ENCODE measurements around the gene SLC7A8.

Gene SLC7A8

DNA sequence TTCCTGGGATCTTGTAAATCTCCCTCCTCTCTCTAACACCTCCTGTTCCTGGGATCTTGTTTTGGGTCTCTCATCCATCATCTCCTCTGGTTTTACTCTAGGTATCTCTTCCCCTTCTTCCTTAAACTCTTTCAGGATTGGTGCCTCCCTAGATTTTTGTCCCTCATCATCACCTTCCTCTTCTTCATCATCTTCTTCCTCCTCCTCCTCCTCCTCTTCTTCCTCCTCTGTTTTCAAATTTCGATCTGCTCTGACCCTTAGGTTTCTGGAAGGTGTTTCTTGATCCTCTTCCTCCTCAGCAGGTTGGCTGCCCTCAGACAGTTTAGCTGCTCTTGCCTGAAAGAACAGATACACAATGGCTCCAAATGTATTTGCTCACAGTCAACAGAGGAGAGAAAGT is 103.0 kb downstream of the SLC7A8 start:
- peaks cover 59% of the 10 kb centered on the region for H3K36me3 ChIP-seq (replicated peaks)
- DNase-seq = no peak
- H3K4me3 ChIP-seq (ENCODE audit: low read depth, low read length) = no peak overlapping the region
- H3K27ac ChIP-seq = no peak overlapping the region
- H3K27me3 ChIP-seq (replicated peaks) = no peaks in the 10 kb centered on the region
- TF ChIP-seq CTCF (IDR thresholded peaks at IDR 0.05; ENCODE audit: low read depth, low read length, missing control alignments) = no peak
- in situ Hi-C loops (cut with HindIII; ENCODE audit: low pct_ligation_motif_present, low sequenced_read_pairs) = no loop called here

DNA sequence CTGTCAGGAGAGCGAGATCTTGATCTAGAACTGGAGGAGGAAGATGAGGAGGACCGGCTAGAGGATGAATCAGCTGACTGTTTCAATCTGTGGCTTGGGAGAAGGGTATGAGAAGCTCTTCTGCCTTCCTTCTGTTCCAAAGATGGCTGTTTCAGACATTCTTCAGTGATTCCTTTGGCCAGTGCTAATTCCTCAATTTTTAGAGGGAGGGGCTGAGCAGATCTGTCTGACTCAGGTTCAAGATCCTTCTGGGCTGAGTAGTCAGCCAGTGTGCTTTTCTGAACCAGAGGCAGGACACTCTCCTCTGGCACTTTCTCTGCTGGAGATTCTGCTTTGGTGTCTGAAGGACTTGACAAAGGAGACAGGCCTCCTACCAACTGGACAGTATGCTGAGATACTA is 103.7 kb downstream of the SLC7A8 start:
- Histone ChIP-seq H3K36me3 (replicated peaks) (peaks cover 59% of the 10 kb centered on the region), H3K27ac (peak overlapping the region; percentile 82), H3K27me3 (replicated peaks) (no peaks in the 10 kb centered on the region), H3K4me3 (ENCODE audit: low read depth, low read length) (no peak overlapping the region)
- in situ Hi-C loops (cut with HindIII; ENCODE audit: low pct_ligation_motif_present, low sequenced_read_pairs) = no loop called here
- TF ChIP-seq CTCF (IDR thresholded peaks at IDR 0.05; ENCODE audit: low read depth, low read length, missing control alignments) = no peak
- no peak for DNase-seq

GRCh38 chr14:23078692-23079116 is 104.8 kb downstream of the SLC7A8 start:
- Histone ChIP-seq H3K36me3 (replicated peaks) (peaks cover 66% of the 10 kb centered on the region), H3K4me3 (ENCODE audit: low read depth, low read length) (no peak overlapping the region), H3K27ac (peak overlapping the region; percentile 82), H3K27me3 (replicated peaks) (no peaks in the 10 kb centered on the region)
- in situ Hi-C loops (cut with HindIII; ENCODE audit: low pct_ligation_motif_present, low sequenced_read_pairs) = no loop called here
- TF ChIP-seq CTCF (IDR thresholded peaks at IDR 0.05; ENCODE audit: low read depth, low read length, missing control alignments) = peak; percentile 13
- DNase-seq = peak; percentile 94

DNA sequence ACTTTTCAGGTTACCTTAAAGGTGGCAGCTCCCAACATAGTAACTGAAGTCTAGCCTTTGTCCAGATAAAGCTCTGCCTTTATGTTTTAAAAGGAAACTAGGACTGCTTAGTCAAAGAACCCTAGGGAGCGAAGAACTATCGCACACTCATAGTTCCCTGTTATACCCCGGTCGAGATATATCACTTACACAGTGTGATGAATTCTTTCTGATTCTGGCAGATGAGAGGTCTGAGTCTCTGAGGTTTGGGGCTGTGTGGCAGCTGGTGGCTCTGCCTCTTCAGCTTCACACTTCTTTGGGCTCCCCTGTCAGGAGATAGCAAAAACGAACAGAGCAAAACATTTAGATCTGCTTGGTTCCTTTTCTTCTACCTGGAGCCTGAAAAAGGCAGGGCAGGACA is 105.5 kb downstream of the SLC7A8 start:
- TF ChIP-seq CTCF (IDR thresholded peaks at IDR 0.05; ENCODE audit: low read depth, low read length, missing control alignments) = no peak
- no peak for DNase-seq

GRCh38 chr14:23076785-23077408 is 106.6 kb downstream of the SLC7A8 start:
- no peak for DNase-seq
- no peak overlapping the region for H3K27ac ChIP-seq
- H3K27me3 ChIP-seq (replicated peaks) = no peaks in the 10 kb centered on the region
- in situ Hi-C loops (cut with HindIII; ENCODE audit: low pct_ligation_motif_present, low sequenced_read_pairs) = no loop called here
- no peak overlapping the region for H3K4me3 ChIP-seq (ENCODE audit: low read depth, low read length)
- peaks cover 70% of the 10 kb centered on the region for H3K36me3 ChIP-seq (replicated peaks)
- TF ChIP-seq CTCF (IDR thresholded peaks at IDR 0.05; ENCODE audit: low read depth, low read length, missing control alignments) = peak; percentile 64

More for the DNA sequence above, 105.5 kb downstream of the SLC7A8 start:
- Histone ChIP-seq H3K27ac (peak overlapping the region; percentile 82), H3K4me3 (ENCODE audit: low read depth, low read length) (no peak overlapping the region), H3K36me3 (replicated peaks) (peaks cover 64% of the 10 kb centered on the region), H3K27me3 (replicated peaks) (no peaks in the 10 kb centered on the region)
- in situ Hi-C loops (cut with HindIII; ENCODE audit: low pct_ligation_motif_present, low sequenced_read_pairs) = no loop called here
